ENCODE measurements around the gene ATG9A.

ATG9A gene

DNA sequence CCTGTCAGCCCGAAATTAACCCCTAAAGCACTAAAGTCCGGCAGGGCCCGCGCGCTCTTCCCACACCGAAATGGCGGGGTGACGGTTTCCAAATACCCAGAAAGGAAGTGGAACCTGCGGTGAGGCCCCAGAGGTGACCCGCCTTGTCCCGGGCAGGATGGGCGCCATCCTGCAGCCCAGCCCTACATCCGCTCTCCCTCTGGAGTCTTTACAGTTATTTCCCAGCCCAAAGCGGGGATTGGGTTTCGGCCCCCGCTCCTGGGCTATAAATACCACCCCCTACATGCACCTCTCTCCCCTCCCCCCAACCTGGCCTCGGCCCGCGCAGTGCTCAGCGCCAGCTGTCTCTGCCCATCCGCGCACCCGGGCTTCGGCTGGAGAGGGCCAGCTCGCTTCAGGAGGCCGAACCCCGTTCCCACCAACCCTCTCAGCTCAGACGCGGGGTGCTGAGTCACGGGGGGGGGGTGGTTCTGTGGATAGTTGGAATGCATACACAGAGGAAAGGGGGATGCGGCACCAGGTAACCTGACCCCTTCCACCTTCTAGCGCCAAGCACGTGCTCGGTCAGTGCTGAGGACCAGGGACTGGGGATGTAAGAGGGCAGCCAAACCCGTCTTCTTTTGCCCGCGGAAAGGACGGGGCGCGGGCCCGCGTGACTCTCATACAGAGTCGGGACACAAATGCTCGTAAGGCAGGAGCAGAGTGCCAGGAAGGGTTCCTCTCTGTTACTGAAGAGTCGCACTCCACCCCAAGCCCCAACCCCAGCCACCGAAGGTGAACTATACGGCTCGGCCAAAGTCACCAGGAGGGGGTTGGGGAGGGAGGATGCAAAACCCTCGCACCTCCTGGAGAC, 23.7 kb upstream of the ATG9A start, which contains the start of gene TUBA4B:
TUBA4B (plus strand) TSS at position 344 of the 853 bp plus-strand sequence; CDS start at position 509, 165 bp downstream.
- no peak for DNase-seq (ENCODE audit: low read depth in 2 of 2)

DNA sequence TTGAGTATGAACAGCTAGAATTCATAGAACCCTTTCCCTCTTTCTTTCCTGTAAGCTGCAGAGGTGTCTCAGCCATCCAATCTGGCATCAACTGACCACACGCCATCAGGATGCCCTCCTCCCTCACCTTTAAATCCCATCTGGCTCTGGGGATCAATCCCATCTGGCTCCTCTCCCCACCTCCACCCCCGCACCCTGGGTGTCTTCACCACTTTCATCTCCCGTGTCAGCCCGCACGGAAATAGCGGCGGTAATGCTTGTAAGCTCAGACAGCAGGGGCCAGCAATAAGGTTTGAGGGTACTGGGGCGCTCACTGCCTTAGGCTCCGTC, 23.1 kb upstream of the ATG9A start:
- DNase-seq (ENCODE audit: low read depth in 2 of 2): no peak

DNA sequence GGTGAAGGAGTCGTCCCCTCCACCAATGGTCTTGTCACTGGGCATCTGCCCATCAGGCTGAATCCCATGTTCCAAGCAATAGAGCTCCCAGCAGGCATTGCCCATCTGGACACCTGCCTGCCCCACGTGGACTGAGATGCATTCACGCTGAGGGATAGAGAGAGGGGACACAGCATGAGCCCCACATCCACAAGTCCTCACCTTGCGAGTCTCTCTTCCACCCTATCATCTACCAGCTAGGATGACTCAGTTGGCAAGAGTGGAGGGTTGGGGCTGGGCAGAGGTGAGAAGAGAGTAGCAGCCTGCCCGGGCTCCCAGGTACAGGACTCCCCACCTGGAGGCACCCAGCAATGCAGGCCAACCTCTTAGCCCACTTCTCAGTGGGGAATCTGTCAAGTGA, 22.6 kb upstream of the ATG9A start:
- no peak for DNase-seq (ENCODE audit: low read depth in 2 of 2)

DNA sequence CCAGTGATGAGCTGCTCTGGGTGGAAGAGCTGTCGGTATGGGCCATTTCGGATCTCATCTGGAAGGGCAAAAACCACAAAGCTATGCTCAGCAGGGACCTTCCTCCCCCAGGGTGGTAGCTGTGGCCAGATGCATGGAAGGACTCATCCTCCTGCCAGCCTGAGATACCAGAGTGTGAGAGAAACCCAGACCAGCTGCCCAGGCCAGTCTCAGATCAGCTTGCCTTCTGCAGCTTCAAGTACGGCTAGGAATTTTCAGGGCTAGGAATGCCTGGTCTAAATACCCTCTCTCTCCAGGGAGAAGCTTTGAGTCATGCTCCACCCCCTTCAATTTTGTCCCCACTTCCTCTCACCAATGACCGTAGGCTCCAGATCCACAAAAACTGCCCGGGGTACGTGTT, 22.2 kb upstream of the ATG9A start:
- no peak for DNase-seq (ENCODE audit: low read depth in 2 of 2)

DNA sequence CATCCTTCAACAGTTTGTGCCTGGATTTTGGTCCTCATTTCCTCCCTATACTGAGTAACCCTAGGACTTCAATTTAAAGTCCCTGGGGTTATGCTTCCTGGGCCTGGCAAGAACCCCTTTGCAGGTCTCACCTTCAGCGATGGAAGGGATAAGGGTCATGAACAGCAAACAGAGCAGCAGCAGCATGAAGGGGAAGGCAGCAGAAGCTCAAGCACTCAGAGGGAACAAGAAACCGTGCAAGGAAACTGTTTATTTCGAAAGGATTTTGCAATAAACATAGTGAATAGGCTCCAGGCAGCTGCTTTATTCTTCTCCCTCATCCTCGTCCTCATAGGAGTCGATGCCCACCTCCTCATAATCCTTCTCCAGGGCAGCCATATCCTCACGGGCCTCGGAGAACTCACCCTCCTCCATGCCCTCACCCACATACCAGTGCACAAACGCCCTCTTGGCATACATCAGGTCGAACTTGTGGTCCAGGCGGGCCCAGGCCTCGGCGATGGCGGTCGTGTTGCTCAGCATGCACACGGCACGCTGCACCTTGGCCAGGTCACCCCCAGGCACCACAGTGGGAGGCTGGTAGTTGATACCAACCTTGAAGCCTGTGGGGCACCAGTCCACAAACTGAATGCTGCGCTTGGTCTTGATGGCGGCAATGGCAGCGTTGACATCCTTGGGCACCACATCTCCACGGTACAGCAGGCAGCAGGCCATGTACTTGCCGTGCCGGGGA, 20.8 kb upstream of the ATG9A start:
- no peak for DNase-seq (ENCODE audit: low read depth in 2 of 2)

DNA sequence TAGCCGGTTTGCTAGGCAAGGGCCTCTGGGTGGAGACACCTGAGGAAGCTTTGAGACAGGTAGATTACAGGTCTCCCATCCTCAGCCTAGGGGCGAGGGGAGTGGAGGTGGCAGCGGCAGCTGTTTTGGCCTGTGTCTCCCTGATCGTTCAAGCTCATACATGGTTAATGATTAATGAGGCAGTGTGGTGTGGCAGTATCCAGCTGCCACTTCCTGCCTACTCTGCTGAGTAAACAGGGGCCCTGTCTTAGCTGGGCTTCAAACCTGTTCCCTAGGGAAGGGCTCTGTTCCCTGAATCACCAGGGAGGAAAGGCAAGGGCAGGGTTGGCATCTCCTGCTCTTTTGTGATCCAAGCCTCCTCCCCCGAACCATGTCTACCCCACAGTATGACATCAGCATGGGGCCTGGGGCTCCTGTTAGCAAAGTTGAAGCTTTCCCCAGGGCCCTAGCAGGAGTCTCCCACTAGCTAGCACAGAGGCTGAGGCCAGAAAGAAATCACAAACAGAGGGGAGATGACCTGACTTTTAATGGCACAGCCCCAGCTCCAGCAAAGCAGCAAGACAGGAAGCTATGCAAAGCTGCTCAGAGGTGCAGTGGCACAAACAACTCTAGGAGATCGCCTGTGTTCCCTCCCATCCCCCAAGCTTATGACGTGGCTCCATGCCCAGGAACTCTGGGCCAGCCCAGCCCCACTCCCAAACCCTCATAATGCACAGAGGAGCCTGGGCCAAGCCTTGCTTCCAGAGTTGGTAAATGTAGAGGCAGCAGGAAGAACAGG, 20.0 kb upstream of the ATG9A start:
- no peak for DNase-seq (ENCODE audit: low read depth in 2 of 2)

DNA sequence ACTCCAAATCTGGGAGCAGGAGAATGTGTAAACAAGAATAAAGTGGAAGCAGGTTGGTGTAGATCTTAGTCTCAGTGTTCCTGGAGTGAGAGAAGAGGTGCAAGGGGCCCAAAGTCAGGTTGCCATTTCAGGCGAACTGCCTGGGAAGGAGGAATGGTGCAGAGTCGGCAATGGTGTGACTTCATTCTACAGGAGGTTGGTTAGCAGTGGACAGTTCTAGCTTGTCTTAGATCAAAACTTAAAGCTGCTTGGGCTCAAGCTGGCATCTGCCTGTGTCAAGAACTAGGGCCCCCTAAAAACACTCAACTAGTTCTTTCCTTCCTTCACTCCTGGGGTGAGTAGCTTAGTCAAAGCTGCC, 19.4 kb upstream of the ATG9A start:
- no peak for DNase-seq (ENCODE audit: low read depth in 2 of 2)

DNA sequence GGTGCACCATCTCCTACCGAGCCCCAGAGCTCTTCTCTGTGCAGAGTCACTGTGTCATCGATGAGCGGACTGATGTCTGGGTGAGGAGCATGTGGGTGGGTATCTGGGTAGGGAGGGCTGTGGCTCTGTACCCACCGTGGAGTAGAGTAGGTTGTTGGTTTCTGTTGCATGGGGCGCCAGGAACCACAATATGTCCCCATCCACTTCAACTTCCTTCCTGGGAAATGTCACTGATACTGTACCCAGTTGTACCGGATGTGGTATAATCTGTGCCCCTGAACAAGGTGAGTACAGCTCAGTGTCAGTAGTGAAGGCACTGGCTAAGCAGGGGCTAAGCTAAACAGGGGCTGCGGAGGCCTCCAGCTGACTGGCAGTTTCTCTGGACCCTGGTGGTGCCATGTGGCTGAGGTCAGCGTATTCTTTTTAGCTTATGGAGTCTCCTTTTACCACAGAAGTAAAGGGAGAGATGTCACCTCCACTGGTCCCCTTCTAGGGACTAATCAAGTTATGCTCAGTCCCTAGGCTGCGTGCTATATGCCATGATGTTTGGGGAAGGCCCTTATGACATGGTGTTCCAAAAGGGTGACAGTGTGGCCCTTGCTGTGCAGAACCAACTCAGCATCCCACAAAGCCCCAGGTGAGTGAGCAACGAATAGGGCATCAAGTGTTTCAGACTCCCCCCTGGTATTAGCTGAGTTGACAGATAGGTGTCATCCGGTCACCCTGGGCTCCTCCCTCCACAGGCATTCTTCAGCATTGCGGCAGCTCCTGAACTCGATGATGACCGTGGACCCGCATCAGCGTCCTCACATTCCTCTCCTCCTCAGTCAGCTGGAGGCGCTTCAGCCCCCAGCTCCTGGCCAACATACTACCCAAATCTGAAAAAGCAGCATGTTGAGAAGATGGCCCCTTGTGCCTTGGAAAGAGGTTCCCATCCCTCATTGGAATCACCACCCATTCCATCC, 18.5 kb upstream of the ATG9A start:
- DNase-seq (ENCODE audit: low read depth in 2 of 2): no peak

DNA sequence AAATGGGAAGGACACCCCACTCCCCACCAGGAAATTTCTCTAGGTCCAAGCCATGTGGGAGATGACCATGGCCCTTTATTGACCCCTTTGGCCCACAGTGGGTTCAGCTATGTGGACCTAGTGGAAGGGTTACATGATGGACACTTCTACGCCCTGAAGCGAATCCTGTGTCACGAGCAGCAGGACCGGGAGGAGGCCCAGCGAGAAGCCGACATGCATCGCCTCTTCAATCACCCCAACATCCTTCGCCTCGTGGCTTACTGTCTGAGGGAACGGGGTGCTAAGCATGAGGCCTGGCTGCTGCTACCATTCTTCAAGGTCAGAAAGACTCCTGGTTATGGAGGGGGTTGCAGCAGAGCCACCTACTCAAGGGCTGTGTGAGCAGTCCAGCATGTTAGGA, 17.1 kb upstream of the ATG9A start:
- DNase-seq (ENCODE audit: low read depth in 2 of 2): no peak

DNA sequence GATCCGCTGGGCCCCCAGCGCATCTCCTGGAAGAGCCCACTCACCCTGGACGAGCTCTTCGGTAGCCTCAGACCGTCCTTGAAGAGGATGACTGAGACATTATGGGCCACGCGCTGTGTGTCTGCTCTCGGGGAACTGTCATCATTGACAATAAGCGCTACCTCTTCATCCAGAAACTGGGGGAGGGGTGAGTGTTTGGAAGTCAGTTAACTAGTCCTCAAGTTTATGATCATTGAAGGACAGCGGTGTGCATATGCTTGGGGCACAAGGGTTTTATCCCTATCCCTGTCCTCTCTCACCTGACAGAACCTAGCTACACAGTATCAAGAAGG, 16.4 kb upstream of the ATG9A start:
- DNase-seq (ENCODE audit: low read depth in 2 of 2): no peak

DNA sequence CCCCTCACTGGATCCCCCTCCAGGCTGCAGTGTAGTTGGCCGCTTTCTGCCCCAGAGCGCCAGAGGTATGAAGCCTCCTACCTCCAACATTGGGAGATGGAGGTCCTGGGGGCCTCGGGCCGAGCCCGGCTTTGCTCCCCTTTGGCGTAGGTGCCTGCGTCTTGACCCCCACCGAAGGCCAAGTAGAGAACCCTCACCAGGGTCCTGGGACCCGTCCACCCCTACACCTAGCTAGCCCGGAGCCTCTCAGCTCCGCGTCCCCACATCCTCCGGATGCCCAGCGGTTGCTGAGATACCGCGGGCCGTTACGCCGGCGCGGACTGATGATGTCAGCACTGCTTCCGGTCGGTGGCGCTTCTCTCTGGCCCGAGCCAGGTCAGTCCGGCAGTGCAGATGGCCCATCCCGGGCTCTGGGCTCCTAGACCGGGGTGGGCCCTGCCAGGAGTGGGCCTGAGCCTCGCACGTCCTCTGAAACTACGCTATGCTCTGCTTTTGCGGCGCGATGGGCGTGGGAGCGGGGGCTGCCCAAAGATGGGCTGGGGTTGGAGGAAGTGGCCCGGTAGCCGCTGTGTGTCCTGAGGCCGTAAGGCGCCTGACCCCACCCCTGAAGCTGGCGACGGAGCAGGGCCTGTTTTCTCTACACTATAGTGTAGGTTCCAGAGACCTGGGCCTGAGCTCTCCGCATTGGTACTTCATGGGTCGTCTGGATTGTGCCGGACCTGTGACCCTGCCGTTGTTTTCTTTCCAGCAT, 15.9 kb upstream of the ATG9A start, which contains the start of the genes GLB1L and STK16:
GLB1L (minus strand) TSS at position 297 of the 751 bp plus-strand sequence. CDS start 1,871 bp downstream, outside the sequence.
STK16 (plus strand) TSS at position 332 of the 751 bp plus-strand sequence. CDS start 521 bp downstream, outside the sequence.
- DNase-seq (ENCODE audit: low read depth in 2 of 2): peak; percentile 84 to 92

DNA sequence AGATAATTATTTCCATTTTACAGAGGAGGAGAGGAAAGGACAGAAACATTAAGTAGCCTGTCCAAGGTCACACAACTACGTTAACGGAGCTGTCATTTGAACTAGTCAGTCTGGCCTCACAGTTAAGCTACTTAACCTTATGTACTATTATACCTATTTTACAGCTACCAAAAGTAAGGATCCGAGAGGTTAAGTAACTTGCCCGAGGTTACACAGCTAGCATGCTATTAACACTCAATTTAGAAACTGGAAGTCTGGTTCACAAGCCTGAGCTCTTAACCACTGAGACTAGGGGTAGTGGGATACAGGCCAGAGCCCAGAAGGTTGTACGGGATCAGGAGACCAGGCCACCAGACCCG, 15.3 kb upstream of the ATG9A start:
- no peak for DNase-seq (ENCODE audit: low read depth in 2 of 2)

DNA sequence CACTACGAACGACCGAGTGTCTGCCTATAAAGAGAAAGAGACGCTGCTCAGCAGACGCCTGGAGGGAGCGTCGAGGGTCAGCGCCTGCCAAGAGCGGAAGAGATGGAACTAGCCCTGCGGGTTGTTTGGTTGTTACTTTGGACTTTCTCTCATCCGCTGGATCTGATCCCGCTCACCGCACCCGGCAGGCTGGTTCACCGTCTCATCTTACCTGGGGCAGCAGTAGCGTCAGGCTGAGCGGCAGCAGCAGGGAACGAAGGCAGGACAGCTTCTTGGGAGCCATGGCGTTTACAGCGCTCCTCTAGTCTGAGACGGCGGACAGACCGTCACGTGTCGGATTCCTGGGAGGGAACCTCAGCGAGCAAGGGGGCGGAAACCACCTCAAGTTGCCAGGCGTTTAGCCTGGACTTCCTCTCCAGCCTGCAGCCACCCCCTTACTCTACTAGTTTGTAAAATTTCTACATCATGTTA, 13.9 kb upstream of the ATG9A start:
- DNase-seq (ENCODE audit: low read depth in 2 of 2): no peak

DNA sequence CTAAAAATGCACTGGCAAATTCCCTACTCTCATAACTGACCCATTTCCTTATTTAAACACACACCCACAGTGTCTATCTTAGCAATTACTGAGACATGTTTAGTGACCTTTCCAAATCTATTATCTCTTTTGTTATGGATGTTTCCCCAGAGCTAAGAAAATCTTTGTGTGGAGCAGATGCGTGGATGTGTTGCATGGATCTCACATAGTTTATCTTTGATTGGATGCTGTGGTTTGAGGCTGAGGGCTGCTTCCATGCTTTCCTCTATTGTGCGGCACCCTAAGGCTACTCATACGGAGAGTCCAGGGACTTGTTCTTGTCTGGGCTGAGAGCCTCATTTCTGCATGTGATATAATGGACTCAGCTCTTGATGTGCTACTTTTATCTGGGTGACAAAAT, 4.9 kb upstream of the ATG9A start:
- DNase-seq (ENCODE audit: low read depth in 2 of 2): no peak

DNA sequence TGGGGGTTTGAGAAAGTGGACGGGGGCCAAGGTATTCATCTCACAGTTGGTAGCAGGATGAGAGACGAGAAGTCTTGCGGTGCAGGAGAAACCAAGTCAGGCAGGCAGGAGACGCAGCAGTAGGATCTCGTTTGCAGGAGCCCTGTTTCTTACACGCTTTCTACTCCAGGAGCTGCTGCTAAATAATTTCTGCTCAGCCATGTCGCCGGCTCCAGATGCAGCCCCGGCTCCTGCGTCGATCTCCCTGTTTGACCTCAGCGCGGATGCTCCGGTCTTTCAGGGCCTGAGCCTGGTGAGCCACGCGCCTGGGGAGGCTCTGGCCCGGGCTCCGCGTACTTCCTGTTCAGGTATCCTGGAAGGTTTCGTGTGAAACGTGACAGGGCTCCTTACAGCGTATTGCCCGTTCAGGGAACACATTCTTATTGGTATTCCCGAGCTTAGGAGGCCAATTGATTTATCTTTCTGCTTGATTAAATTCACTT, 664 bp upstream of the ATG9A start:
- DNase-seq (ENCODE audit: low read depth in 2 of 2): no peak

DNA sequence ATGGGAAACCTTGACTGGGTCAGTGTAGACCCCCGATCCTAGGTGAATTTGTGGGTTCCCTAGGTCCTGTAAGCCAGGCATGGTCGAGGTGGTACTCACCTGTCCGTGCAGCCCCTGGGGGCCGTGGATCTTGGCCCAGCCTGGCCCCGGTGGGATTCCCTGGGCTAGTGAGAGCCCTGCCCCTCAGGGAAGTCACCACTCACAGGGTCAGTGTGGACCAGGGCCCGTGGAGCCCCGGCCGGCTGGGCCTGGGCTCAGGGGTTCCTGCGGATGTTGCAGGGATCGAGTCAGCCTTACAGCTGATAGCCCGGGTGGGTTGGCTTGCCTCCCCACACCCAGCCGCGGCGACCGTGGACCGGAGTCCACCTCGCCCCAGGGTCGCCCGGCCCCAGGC, 528 bp downstream of the ATG9A start:
- DNase-seq (ENCODE audit: low read depth in 2 of 2): no peak

DNA sequence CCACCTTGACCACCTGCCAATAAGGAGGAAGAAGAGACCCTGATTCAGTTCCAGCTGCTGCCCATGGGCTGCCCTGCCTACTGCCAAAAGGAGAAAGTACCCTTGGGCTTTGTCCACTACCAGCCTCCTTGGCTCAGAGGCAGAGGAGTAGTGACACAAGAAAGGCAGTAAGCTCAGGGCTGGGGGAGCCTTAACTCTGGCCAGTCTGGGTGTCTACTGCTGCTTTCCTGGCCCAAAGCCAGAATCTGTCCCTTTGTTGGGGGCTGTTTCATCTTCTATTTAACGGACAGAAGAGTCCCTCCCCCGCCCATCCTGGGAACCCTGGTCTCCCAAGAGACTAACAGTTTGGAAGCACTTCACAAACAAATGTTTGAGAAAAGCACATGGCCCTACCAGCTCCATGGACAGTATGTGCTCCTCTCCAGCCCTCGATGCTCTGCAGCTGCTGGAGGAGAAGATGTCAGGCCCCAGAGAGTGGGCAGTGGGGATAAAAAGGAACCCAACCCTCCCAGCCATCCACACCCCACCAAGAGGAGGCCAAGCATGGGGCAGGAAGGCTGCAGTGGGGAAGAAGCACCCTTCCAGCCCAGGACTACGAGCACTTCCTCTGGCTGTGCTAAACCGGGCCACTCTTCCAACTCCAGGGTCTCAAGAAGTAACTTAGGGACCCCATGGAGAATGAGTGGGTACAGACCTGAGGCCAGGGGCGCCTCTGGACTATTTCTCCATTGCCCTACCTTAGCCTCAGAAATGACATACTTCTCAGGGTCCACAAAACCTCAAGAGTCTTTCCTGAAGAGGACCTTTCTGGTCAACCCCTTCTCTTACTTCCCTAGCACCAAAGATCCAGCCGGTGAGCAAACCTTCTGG, 1.2 kb downstream of the ATG9A start:
- DNase-seq (ENCODE audit: low read depth in 2 of 2): no peak

DNA sequence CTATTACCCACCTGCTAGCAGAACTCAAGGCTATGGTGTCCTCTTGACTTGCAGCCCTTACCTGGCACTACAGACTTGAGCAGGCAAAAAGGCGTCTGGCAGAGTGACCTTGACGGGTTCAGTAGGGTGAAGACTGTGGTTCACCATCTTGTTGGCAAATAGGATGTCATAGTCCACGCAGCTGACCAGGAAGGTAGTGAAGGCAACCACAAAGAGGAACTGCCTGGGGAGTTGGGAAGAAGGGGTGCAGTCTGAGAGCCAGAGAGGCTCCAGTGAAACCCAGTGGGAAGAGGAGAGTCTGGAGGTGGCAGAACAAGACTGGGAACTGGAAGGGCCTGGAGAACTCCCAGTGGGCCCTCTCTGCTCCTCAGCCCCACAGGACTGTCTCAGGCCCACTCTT, 4.1 kb downstream of the ATG9A start:
- no peak for DNase-seq (ENCODE audit: low read depth in 2 of 2)

DNA sequence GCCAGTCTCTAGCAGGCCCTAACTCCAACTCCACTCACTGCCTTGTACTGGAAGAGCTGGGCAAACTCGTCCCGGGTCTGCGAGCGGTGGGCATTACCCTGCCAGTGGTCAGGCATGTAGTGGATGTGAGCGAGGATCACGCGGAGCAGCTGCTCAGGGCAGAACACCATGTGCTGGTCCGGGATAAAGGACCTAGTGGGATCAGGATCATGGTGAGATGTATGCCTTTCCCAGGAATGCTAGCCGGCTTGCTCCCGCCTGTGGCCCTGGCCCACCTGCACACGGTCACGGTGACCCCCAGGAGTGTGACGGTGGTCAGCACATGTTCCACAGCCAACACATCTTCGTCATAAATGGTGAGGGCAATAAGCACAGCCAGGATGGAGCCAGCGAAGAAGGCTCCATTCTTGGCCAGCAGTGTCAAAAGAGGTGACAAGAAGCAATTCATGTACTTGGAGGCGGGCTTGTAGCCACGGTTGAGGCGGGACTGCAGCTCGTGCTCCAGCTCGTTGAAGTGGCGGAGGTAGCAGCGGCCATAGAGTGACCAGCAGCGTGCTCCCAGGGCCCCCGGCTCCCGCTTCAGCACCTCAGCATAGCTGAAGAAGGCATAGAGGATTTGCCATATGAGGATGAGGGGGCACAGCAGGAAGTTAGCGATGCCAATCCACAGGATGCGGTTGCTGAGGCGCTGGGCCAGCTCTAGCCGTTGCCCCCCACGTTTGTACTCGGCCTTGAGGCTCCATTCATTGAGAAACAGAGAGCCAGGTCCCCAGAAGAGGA, 5.4 kb downstream of the ATG9A start:
- no peak for DNase-seq (ENCODE audit: low read depth in 2 of 2)

All from stimulated activated CD8-positive, alpha-beta memory T cell treated with anti-CD3 and anti-CD28 coated beads, Interleukin-2, amount 100 ng/mL, for 48 hours (primary cell).